Pericardium fibroblast (primary cell): ENCODE data around the gene ST3GAL6. TPM values are rescaled to one million over a fixed set of nuclear protein-coding genes. Genes with fewer than 3 reads are reported as not detected.

ENCODE experiments used
- total RNA-seq: library from RNA; depleted of rRNA; stranded (reverse); fragments of >200 nt; gene quantifications from 2 replicates; pipeline ENCODE4 v1.2.3, GENCODE V29; 2015

The ST3GAL6 gene, protein sequence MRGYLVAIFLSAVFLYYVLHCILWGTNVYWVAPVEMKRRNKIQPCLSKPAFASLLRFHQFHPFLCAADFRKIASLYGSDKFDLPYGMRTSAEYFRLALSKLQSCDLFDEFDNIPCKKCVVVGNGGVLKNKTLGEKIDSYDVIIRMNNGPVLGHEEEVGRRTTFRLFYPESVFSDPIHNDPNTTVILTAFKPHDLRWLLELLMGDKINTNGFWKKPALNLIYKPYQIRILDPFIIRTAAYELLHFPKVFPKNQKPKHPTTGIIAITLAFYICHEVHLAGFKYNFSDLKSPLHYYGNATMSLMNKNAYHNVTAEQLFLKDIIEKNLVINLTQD
- total RNA-seq, result 3.7 and 4.0 TPM in 2 replicates

DNA sequence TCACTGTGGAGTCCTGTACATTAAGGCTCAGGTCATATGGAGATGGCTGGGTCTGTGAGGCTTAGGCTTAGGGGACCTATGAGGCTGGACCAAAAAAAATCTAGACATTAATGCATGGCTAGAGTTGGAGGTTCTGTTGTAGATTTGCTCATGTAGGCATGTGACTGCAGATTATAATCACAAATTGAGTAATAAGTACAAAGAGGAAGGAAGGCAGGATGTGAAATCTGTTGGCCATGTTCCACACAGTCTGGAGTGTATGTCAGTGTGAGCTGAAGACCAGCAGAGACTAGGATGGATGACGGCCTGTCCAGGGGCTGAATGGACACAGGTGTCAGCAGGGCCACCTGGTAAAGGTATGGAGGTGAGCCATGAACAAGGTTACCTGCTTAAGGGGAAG lies at the start of gene ST3GAL6:
Gene ST3GAL6 (plus strand): TSS at position 265 of the 400 bp plus-strand sequence. CDS start 5,101 bp downstream, outside the sequence.

Other genes with a start within 250 kb of the ST3GAL6 start
- 59.5 and 59.7 TPM in 2 replicates for gene CLDND1, start 240.4 kb upstream of the ST3GAL6 start, total RNA-seq
- gene GPR15, start 231.4 kb upstream of the ST3GAL6 start, total RNA-seq, result not detected in 2 replicates
- gene CPOX, start 169.7 kb upstream of the ST3GAL6 start, total RNA-seq, result 24.3 and 35.8 TPM in 2 replicates
- 57.3 and 60.8 TPM in 2 replicates for gene DCBLD2, start 138.4 kb downstream of the ST3GAL6 start, total RNA-seq